Right cardiac atrium (tissue), 5 donors: ENCODE results near the gene RAB36. TPM values are rescaled to one million over a fixed set of nuclear protein-coding genes. Genes with fewer than 3 reads are reported as not detected.
A peak's percentile ranks its signal among the peaks of the same experiment; 100 is the strongest.

Experiments used
- ATAC-seq, 2 donors: fragments of 200-7000 bp; cut with Tn5 transposase; one replicate each; pipeline versions ENCODE4 v1.8.0 to v1.9.1; 2020; ENCODE audit warnings: moderate library complexity in 2 of 2, mild to moderate bottlenecking in 1 of 2
- DNase-seq, 3 donors: peaks; one replicate each; pipeline ENCODE4 v3.0.0-alpha.2; 2020
- H3K27ac ChIP-seq: one replicate; pipeline ENCODE4 v1.5.1; 2013; ENCODE audit warnings: mild to moderate bottlenecking, low read length, control low read depth, moderate library complexity
- H3K27me3 ChIP-seq: one replicate; pipeline ENCODE4 v1.6.1; 2013; ENCODE audit not compliant: control insufficient read depth, insufficient read depth
- H3K4me1 ChIP-seq: one replicate; pipeline ENCODE4 v1.6.1; 2013; ENCODE audit warnings: low read length; ENCODE audit not compliant: control insufficient read depth, insufficient read depth
- H3K4me3 ChIP-seq: one replicate; pipeline ENCODE4 v1.5.1; 2013; ENCODE audit warnings: low read length, control low read depth
- H3K9me3 ChIP-seq: one replicate; pipeline ENCODE4 v1.6.1; 2013; ENCODE audit warnings: low read length; ENCODE audit not compliant: control insufficient read depth
- WGBS: extraction: QIAGEN DNeasy Blood & Tissue Kit; methylation state at CpG from one replicate; pipeline ENCODE4 v1.1.7; 2013; 5-methylcytosine and 5-hydroxymethylcytosine counted together
- intact Hi-C, 4 donors: fragments of 100-400 bp; cut with DNase I; formaldehyde crosslinking; loops; one replicate each; pipeline versions ENCODE4 v1.11.0 to v1.14.0; 2022 to 2023
- polyA plus RNA-seq: library from polyadenylated mRNA; stranded (reverse); fragments of 200-250 nt; gene quantifications from one replicate; pipeline ENCODE4 v1.2.3, GENCODE V29; 2013
- total RNA-seq, 4 donors: library from RNA; stranded (reverse); fragmentation: NEBNext Ultra II Directional; extraction: Animal tissue kit (Norgen Biotek cat#: 25700); gene quantifications; one replicate each; pipeline ENCODE4 v1.2.1, GENCODE V29; 2021
- donor health status: healthy with polysubstance abuse.
- donor health status: DM: no; HTN: yes; CAD: no.
- donor health status: DM: no; HTN: no; CAD: no.
- donor health status: DM: no; HTN: yes; CAD: no; lungs with severe emphysema.
- donor health status: DM: yes; HTN: yes; CAD: no.

RAB36 gene
- total and polyA plus RNA-seq, 5 donors, result 0.59 to 2.7 (median 1.4) TPM

- H3K4me1 ChIP-seq, result peaks cover 3% of the 10 kb centered on the region
- intact Hi-C loops, result no loop called here
- WGBS, result 86% methylated on average over 10 of the region's 10 CpGs
- H3K27ac ChIP-seq, result no peak overlapping the region
- no peaks in the 10 kb centered on the region for H3K27me3 ChIP-seq
- DNase-seq (peak in 1 of 3 donors; percentile 7), ATAC-seq (no peak)
- H3K9me3 ChIP-seq, result no peaks in the 10 kb centered on the region
- H3K4me3 ChIP-seq, result no peak overlapping the region
Measured at GRCh38 chr22:23116506-23117263, 28.6 kb upstream of the RAB36 start.

GRCh38 chr22:23117275-23117674 is 28.0 kb upstream of the RAB36 start:
- DNase-seq, result peak in 1 of 3 donors; percentile 16
- intact Hi-C loops, result no loop called here

GRCh38 chr22:23117891-23118646 is 27.2 kb upstream of the RAB36 start:
- intact Hi-C loops, result no loop called here
- no peaks in the 10 kb centered on the region for H3K9me3 ChIP-seq
- H3K27ac ChIP-seq, result no peak overlapping the region
- no peak overlapping the region for H3K4me3 ChIP-seq
- 86% methylated on average over 15 of the region's 15 CpGs for WGBS
- ATAC-seq (no peak), DNase-seq (peak in 2 of 3 donors; percentile 5 to 19)
- H3K27me3 ChIP-seq, result no peaks in the 10 kb centered on the region
- H3K4me1 ChIP-seq, result peaks cover under 1% of the 10 kb centered on the region

More at GRCh38 chr22:23117275-23117674, 28.0 kb upstream of the RAB36 start:
- Histone ChIP-seq H3K4me1 (peaks cover 3% of the 10 kb centered on the region), H3K27ac (no peak overlapping the region), H3K27me3 (no peaks in the 10 kb centered on the region), H3K4me3 (no peak overlapping the region), H3K9me3 (no peaks in the 10 kb centered on the region)
- 96% methylated on average over 10 of the region's 10 CpGs for WGBS
- ATAC-seq, result no peak

GRCh38 chr22:23118647-23119493 is 26.4 kb upstream of the RAB36 start:
- Histone ChIP-seq H3K27ac (no peak overlapping the region), H3K4me1 (no peaks in the 10 kb centered on the region), H3K9me3 (no peaks in the 10 kb centered on the region), H3K27me3 (no peaks in the 10 kb centered on the region), H3K4me3 (no peak overlapping the region)
- ATAC-seq, result no peak
- 96% methylated on average over 7 of the region's 7 CpGs for WGBS
- intact Hi-C loops, result no loop called here
- peak in 2 of 3 donors; percentile 20 to 31 for DNase-seq

- DNase-seq, result peak; percentile 8 to 37 (median 30)
- WGBS, result 74% methylated on average over 15 of the region's 15 CpGs
- ATAC-seq, result no peak
- H3K9me3 ChIP-seq, result no peaks in the 10 kb centered on the region
- no peaks in the 10 kb centered on the region for H3K27me3 ChIP-seq
- H3K4me3 ChIP-seq, result no peak overlapping the region
- no peaks in the 10 kb centered on the region for H3K4me1 ChIP-seq
- no peak overlapping the region for H3K27ac ChIP-seq
- intact Hi-C loops, result loop anchor here in 3 of 4 donors (10.0 kb wide), 3 partner anchors 265 to 655 kb away; no protein-coding TSS in a partner anchor
Measured at GRCh38 chr22:23119494-23120414, 25.5 kb upstream of the RAB36 start.

- Histone ChIP-seq H3K4me3 (no peak overlapping the region), H3K27ac (no peak overlapping the region), H3K27me3 (no peaks in the 10 kb centered on the region), H3K4me1 (no peaks in the 10 kb centered on the region), H3K9me3 (no peaks in the 10 kb centered on the region)
- ATAC-seq (no peak), DNase-seq (peak; percentile 5 to 7 (median 5))
- intact Hi-C loops, result loop anchor here in 3 of 4 donors (10.0 kb wide), 3 partner anchors 266 to 656 kb away; no protein-coding TSS in a partner anchor
- WGBS, result 97% methylated on average over 7 of the region's 7 CpGs
Measured at GRCh38 chr22:23120415-23120899, 24.8 kb upstream of the RAB36 start.

GRCh38 chr22:23121000-23121421 is 24.3 kb upstream of the RAB36 start:
- no peaks in the 10 kb centered on the region for H3K9me3 ChIP-seq
- H3K27ac ChIP-seq, result no peak overlapping the region
- no peak for ATAC-seq
- H3K4me1 ChIP-seq, result no peaks in the 10 kb centered on the region
- intact Hi-C loops, result loop anchor here in 3 of 4 donors (10.0 kb wide), 3 partner anchors 266 to 656 kb away; no protein-coding TSS in a partner anchor
- 78% methylated on average over 4 of the region's 4 CpGs for WGBS
- peak in 2 of 3 donors; percentile 4 to 5 for DNase-seq
- no peak overlapping the region for H3K4me3 ChIP-seq
- no peaks in the 10 kb centered on the region for H3K27me3 ChIP-seq

GRCh38 chr22:23121424-23121823 is 23.9 kb upstream of the RAB36 start:
- H3K4me1 ChIP-seq, result no peaks in the 10 kb centered on the region

GRCh38 chr22:23122216-23122957 is 22.9 kb upstream of the RAB36 start:
- Histone ChIP-seq H3K4me1 (no peaks in the 10 kb centered on the region), H3K27ac (no peak overlapping the region), H3K27me3 (no peaks in the 10 kb centered on the region), H3K4me3 (no peak overlapping the region), H3K9me3 (no peaks in the 10 kb centered on the region)
- 86% methylated on average over 13 of the region's 13 CpGs for WGBS
- DNase-seq (peak in 2 of 3 donors; percentile 7 to 19), ATAC-seq (no peak)
- intact Hi-C loops, result loop anchor here in 3 of 4 donors (10.0 kb wide), 3 partner anchors 268 to 658 kb away; no protein-coding TSS in a partner anchor

More at GRCh38 chr22:23121424-23121823, 23.9 kb upstream of the RAB36 start:
- no peak overlapping the region for H3K27ac ChIP-seq
- H3K4me3 ChIP-seq, result no peak overlapping the region
- WGBS, result 82% methylated on average over 9 of the region's 9 CpGs
- no peaks in the 10 kb centered on the region for H3K27me3 ChIP-seq
- intact Hi-C loops, result loop anchor here in 3 of 4 donors (10.0 kb wide), 3 partner anchors 267 to 657 kb away; no protein-coding TSS in a partner anchor
- no peaks in the 10 kb centered on the region for H3K9me3 ChIP-seq
- DNase-seq, result peak in 1 of 3 donors; percentile 12
- no peak for ATAC-seq
